Measurements from ENCODE around the gene EEA1.

Gene EEA1

DNA sequence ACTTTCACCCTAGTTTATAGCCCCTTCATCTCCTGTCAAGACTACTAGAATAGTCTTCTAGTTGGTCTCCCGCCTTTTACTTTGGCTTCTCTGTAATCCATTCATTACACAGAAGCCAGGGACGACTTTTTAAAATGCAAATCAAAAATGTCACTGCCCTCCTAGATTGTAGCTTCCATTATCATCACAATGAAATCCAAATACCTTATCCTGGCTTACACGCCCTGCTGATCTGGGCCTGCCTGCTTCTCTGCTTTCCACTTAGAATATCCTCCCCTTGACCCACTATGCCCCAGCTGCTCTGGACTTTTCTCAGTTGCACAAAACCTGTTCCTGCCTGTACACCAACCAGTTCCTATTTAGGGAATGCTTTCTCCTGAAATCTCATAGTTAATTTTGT lies 4.5 kb upstream of the EEA1 start:
- DNase-seq, result no peak

- DNase-seq, result no peak
These were observed 1.3 kb upstream of the EEA1 start for GRCh38 chr12:92930421-92930820.

GRCh38 chr12:92929983-92930382 lies 888 bp upstream of the EEA1 start:
- DNase-seq, result no peak

GRCh38 chr12:92928421-92928961 lies 604 bp downstream of the EEA1 start:
- peak in 3 of 4 experiments; percentile 14 to 55 (median 45) for DNase-seq

GRCh38 chr12:92927436-92928281 lies 1.4 kb downstream of the EEA1 start:
- no peak for DNase-seq

- no peak for DNase-seq
These were observed 2.0 kb downstream of the EEA1 start for GRCh38 chr12:92927055-92927435.

DNA sequence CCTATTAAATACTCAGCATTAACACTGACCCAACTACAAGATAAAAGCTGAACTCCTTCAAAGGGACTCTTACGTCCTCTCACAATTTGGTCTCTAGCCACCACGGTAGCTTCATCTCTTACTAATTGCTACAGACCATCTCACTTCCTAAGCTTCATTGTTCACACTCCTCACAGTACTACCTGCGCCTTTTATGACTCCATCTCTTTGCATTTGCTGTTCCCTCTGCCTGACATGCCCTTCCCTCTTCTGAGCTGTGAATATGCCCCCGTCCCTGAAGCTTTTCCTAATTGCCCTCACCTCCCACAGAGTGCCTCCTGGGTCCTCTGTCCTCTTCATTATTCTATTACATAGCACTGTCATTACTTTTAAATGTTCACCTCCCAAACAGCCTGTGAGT lies 2.5 kb downstream of the EEA1 start:
- DNase-seq, result no peak

- DNase-seq, result no peak
These were observed 7.2 kb downstream of the EEA1 start for GRCh38 chr12:92921877-92922276.

DNA sequence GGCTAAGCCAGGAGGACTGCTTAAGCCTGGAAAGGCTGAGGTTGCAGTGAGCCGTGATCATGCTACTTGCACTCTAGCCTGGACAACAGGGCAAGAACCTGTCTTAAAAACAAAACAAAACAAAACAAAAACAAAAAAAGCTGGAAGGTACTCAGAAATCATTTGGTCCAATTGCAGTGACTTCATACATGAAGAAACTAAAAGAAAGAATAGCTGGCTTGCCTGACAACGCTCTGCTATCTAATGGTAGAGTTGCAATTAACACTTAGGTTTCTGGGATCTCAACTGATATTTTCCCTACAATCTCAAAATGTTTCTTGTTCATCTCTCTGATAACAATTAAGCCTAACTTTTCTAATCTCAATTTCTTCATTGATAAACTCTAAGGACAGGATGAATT lies 13.7 kb downstream of the EEA1 start:
- no peak for DNase-seq

GRCh38 chr12:92914170-92914569 lies 14.9 kb downstream of the EEA1 start:
- DNase-seq, result no peak

DNA sequence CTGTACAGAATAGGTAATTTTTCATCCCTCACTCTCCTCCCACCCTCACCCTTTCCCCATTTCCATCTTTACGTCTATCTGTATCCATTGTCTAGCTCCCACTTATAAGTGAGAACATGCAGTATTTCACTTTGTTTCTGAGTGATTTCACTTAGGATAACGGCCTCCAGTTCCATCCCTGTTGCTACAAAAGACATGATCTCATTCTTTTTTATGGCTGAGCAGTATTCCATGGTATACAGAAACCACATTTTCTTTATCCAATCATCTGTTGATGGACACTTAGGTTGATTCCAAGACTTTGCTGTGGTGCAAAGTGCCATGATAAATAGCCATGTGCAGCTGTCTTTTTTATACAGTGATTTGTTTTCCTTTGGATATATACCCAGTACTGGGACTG lies 16.4 kb downstream of the EEA1 start:
- no peak for DNase-seq

- no peak for DNase-seq
These were observed 17.0 kb downstream of the EEA1 start for GRCh38 chr12:92912052-92912451.

DNA sequence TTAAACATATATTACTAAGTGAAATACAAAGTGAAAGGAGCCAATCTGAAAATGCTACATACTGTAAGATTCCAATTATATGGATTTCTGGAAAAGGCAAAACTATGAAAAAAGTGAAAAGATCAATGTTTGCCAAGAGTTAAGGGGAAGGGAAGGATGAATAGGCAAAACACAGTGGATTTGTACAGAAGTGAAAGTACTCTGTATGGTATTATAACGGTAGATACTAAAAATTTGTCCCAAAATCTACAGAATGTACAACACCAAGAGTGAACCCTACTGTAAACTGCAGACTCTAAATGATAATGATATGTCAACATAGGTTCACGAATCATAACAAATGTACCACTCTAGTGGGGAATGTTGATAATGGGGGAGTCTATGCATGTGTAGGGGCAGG lies 17.8 kb downstream of the EEA1 start:
- DNase-seq, result no peak

DNA sequence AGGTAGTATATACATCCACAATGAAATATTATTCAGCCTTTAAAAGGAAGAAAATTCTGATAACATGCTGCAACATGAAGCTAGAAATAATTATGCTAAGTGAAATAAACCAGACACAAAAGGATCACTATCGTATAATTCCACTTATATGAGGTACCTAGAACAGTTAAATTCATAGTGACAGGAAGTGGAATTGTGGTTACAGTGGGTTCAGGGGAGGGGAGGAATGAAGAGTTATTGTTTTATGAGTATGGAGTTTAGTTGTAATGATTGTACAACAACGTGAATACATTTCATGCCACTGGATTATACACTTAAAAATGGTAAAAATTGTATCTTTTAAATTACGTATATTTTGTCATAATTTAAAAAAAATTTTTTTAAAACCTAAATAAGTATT lies 21.0 kb downstream of the EEA1 start:
- no peak for DNase-seq

GRCh38 chr12:92905811-92906554 lies 23.1 kb downstream of the EEA1 start:
- no peak for DNase-seq

- no peak for DNase-seq
These were observed 23.8 kb downstream of the EEA1 start for GRCh38 chr12:92905258-92905810.

DNA sequence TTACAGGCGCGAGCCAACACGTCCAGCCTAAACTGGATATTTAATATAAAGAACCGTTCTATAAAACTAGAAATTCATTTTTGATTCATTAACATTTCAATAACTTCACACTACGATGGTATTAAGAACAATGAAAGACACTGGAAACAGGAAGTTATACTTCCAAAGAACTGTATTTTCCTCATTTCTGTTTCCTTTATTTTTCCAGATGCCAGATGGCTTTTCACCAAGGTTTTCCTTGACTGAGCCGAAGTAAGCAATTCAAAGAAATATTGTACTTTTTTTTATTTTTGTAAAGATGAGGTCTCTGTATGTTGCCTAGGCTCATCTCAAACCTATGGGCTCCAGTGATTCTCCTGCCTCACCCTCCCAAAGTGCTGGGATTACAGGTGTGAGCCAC lies 28.2 kb downstream of the EEA1 start:
- no peak for DNase-seq

DNA sequence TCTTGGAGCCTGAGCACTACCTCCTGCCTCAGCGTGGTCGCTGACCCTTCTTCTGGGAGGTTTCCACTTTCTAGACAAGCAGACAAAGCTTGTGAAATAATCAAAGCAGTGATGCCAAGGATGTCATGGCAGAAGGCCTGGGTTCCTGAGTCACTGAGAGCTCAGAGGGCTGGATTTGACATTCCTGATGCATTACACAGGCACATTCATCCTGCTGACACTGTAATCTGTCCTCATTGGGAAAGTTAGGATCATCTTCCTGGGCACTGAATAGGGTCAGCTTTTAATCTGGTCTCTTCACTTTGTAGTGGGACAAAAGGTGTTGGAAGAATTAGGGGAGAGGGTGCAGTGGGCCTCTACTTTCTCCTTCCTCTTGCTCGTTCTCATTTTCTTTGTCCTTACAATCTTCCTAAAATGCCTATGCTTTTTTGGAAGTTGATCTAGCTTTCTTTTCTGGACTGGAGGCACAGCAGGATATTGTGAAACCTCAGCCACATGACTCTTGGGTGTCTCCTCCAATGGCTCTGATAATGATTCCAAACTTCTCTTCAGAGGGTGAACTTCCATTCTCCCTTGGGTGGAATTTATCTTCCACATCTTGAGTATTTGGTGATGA lies 29.6 kb downstream of the EEA1 start:
- DNase-seq, result no peak

- DNase-seq, result no peak
These were observed 30.3 kb downstream of the EEA1 start for GRCh38 chr12:92898755-92899154.

GRCh38 chr12:92897844-92898243 lies 31.3 kb downstream of the EEA1 start:
- no peak for DNase-seq

DNA sequence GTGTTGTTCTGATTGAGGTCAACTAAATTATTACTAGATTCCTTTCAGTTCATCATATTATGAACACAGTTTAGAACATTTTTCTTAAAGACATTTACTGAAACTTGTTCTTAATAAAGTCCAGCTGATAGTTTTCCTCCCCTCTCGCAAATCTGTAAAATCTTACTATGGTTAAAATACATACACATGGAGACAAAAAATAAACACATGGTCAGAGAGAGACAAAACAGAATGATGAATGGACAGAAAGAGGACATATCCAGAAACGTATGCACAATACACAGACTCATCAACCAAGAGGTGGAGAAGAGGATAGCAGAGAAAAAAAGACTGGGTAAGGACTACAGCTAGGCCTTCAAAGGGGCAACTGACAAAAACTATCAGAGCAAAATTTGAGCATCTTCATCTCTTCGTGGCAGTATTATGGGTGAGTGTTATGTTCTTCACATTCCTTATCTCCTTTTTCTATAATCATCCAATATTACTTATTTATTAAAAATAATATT lies 38.4 kb downstream of the EEA1 start:
- DNase-seq, result no peak

GRCh38 chr12:92886131-92886530 lies 43.0 kb downstream of the EEA1 start:
- no peak for DNase-seq

GRCh38 chr12:92879698-92880322 lies 49.3 kb downstream of the EEA1 start:
- DNase-seq, result no peak
